SK-N-SH (cell line): ENCODE results near the gene RBP3. TPM values are rescaled to one million over a fixed set of nuclear protein-coding genes. Genes with fewer than 3 reads are reported as not detected.

Experiments used
- CTCF ChIA-PET: fragments of 300-600, 350-600 bp; formaldehyde crosslinking; extraction: SDS; loops from one replicate; lab custom pipeline; 2021; lab: Yijun Ruan, JAX
- POLR2A ChIA-PET: fragments of 350-600 bp; sonication (Branson Sonifier 250); formaldehyde crosslinking; extraction: SDS; loops from one replicate; lab custom pipeline; 2020; ENCODE audit warnings: antibody characterized with exemption, inconsistent platforms; lab: Yijun Ruan, JAX
- DNase-seq: peaks from one replicate; pipeline ENCODE4 v3.0.0; 2012
- H2AFZ ChIP-seq: fragments of 200-600 bp; sonication (generic); 2 replicates; pipeline ENCODE4 v1.8.1; 2016; ENCODE audit warnings: antibody characterized with exemption, mild to moderate bottlenecking, low read depth
- H3F3A ChIP-seq: fragments of 200-600 bp; sonication (generic); replicated peaks from 2 replicates; pipeline ENCODE3; 2016; ENCODE audit warnings: antibody characterized with exemption, mild to moderate bottlenecking; ENCODE audit not compliant: insufficient read depth
- H3K27ac ChIP-seq, 2 experiments: fragments of 200-500 bp in 1 of 2; fragments of 200-600 bp in 1 of 2; sonication (Bioruptor generic) in 1 of 2; sonication (generic), shearing (Covaris generic) in 1 of 2; 2 replicates each; pipeline versions ENCODE4 v1.5.1 to v1.6.1; 2014 to 2016; ENCODE audit warnings: low read depth in 2 of 2, inconsistent platforms in 1 of 2, low read length in 1 of 2, mild to moderate bottlenecking in 1 of 2, mixed read lengths in 1 of 2
- H3K27me3 ChIP-seq: fragments of 200-600 bp; sonication (generic), shearing (Covaris generic); 2 replicates; pipeline ENCODE4 v1.6.1; 2016; ENCODE audit warnings: mixed run types; ENCODE audit not compliant: insufficient read depth
- H3K36me3 ChIP-seq, 2 experiments: fragments of 200-500 bp in 1 of 2; fragments of 200-600 bp in 1 of 2; sonication (Bioruptor generic) in 1 of 2; sonication (generic) in 1 of 2; replicated peaks in 1 of 2; 2 replicates each; pipeline versions ENCODE3 to v1.5.1; 2014 to 2016; ENCODE audit warnings: low read length in 1 of 2, mild to moderate bottlenecking in 1 of 2; ENCODE audit not compliant: insufficient read depth in 2 of 2, control insufficient read depth in 1 of 2
- H3K4me1 ChIP-seq, 2 experiments: fragments of 200-500 bp in 1 of 2; fragments of 200-600 bp in 1 of 2; sonication (Bioruptor generic) in 1 of 2; sonication (generic), shearing (Covaris generic) in 1 of 2; 2 replicates each; pipeline versions ENCODE4 v1.5.1 to v1.6.1; 2014 to 2016; ENCODE audit warnings: low read depth in 1 of 2, low read length in 1 of 2, mixed run types in 1 of 2; ENCODE audit not compliant: insufficient read depth in 2 of 2, control insufficient read depth in 1 of 2
- H3K4me2 ChIP-seq: fragments of 200-600 bp; sonication (generic), shearing (Covaris generic); 2 replicates; pipeline ENCODE4 v1.6.1; 2017; ENCODE audit warnings: mixed run types
- H3K4me3 ChIP-seq, 2 experiments: fragments of 200-500 bp in 1 of 2; fragments of 200-600 bp in 1 of 2; sonication (Bioruptor generic) in 1 of 2; sonication (generic), shearing (Covaris generic) in 1 of 2; 2 replicates each; pipeline versions ENCODE4 v1.5.1 to v1.8.1; 2014 to 2016; ENCODE audit warnings: low read depth in 2 of 2, inconsistent platforms in 1 of 2, low read length in 1 of 2, mild to moderate bottlenecking in 1 of 2, mixed read lengths in 1 of 2, moderate library complexity in 1 of 2
- H3K79me2 ChIP-seq: fragments of 200-600 bp; sonication (generic); 2 replicates; pipeline ENCODE4 v1.8.1; 2017; ENCODE audit warnings: mild to moderate bottlenecking; ENCODE audit not compliant: insufficient read depth
- H3K9ac ChIP-seq: fragments of 200-600 bp; sonication (generic); 2 replicates; pipeline ENCODE4 v1.6.1; 2017; ENCODE audit warnings: mixed run types
- H3K9me2 ChIP-seq: fragments of 200-600 bp; sonication (generic); 2 replicates; pipeline ENCODE4 v1.6.1; 2017; ENCODE audit warnings: mixed run types
- H3K9me3 ChIP-seq: fragments of 200-600 bp; sonication (generic); 2 replicates; pipeline ENCODE4 v1.6.1; 2017; ENCODE audit warnings: mixed run types, mild to moderate bottlenecking, moderate library complexity
- H4K20me1 ChIP-seq: fragments of 200-600 bp; sonication (generic); 2 replicates; pipeline ENCODE4 v1.6.1; 2017; ENCODE audit warnings: mild to moderate bottlenecking, mixed run types; ENCODE audit not compliant: insufficient read depth
- CHD2 ChIP-seq: fragments of 150-350 bp; IDR thresholded peaks from 2 replicates; pipeline ENCODE4 v1.6.1; 2018; ENCODE audit warnings: low read length; ENCODE audit not compliant: partially characterized antibody
- ELF1 ChIP-seq: IDR thresholded peaks from 2 replicates; pipeline ENCODE4 v1.4.0; 2012
- EP300 ChIP-seq, 2 experiments: IDR thresholded peaks; 2 replicates each; pipeline versions ENCODE4 v1.4.0 to v1.6.1; 2012; ENCODE audit warnings: borderline replicate concordance in 1 of 2, low read depth in 1 of 2, low read length in 1 of 2
- EZH2phosphoT487 ChIP-seq: fragments of 200-600 bp; sonication (generic); IDR thresholded peaks from 2 replicates; pipeline ENCODE4 v1.6.1; 2017; ENCODE audit warnings: low read depth, mixed run types, mild to moderate bottlenecking, antibody characterized with exemption, moderate library complexity, borderline replicate concordance
- FOSL2 ChIP-seq: IDR thresholded peaks from 2 replicates; pipeline ENCODE4 v1.4.0; 2012; ENCODE audit warnings: low read depth, mild to moderate bottlenecking, moderate library complexity, borderline replicate concordance
- FOXJ3 ChIP-seq: sonication (generic); formaldehyde crosslinking; IDR thresholded peaks from 2 replicates; pipeline ENCODE4 v1.5.1; 2020; ENCODE audit warnings: mild to moderate bottlenecking, missing genetic modification reagents
- GABPA ChIP-seq: IDR thresholded peaks from 2 replicates; pipeline ENCODE4 v1.4.0; 2012; ENCODE audit warnings: low read depth, mild to moderate bottlenecking
- GATA2 ChIP-seq: sonication (generic); formaldehyde crosslinking; IDR thresholded peaks from 2 replicates; pipeline ENCODE4 v1.5.0; 2020; ENCODE audit warnings: mild to moderate bottlenecking, missing genetic modification reagents
- JUND ChIP-seq: IDR thresholded peaks from 2 replicates; pipeline ENCODE4 v1.4.0; 2012
- MXI1 ChIP-seq: IDR thresholded peaks from 2 replicates; pipeline ENCODE4 v1.6.1; 2012; ENCODE audit warnings: mild to moderate bottlenecking, low read depth, low read length, improper control_type of control experiment
- RXRA ChIP-seq: IDR thresholded peaks from 2 replicates; pipeline ENCODE4 v1.4.0; 2012; ENCODE audit warnings: low read depth, mild to moderate bottlenecking, borderline replicate concordance
- SMC3 ChIP-seq: IDR thresholded peaks from 2 replicates; pipeline ENCODE4 v1.6.1; 2012; ENCODE audit warnings: low read depth, low read length, improper control_type of control experiment
- USF1 ChIP-seq: IDR thresholded peaks from 2 replicates; pipeline ENCODE4 v1.4.0; 2012; ENCODE audit warnings: low read depth, borderline replicate concordance
- YY1 ChIP-seq: IDR thresholded peaks from 2 replicates; pipeline ENCODE4 v1.4.0; 2012; ENCODE audit warnings: low read depth, mild to moderate bottlenecking
- ZBTB33 ChIP-seq: IDR thresholded peaks from 2 replicates; pipeline ENCODE4 v1.4.0; 2012; ENCODE audit warnings: low read depth, borderline replicate concordance
- WGBS: methylation state at CpG from one replicate; pipeline ENCODE4 v1.1.6; 2017; ENCODE audit warnings: low lambda C conversion rate; 5-methylcytosine and 5-hydroxymethylcytosine counted together
- polyA plus RNA-seq, 3 experiments: library from polyadenylated mRNA; depleted of rRNA; stranded (reverse); fragments of >200 nt; gene quantifications; 2 replicates each; pipeline ENCODE4 v1.2.3, GENCODE V29; 2012
- TF ChIP-seq, protein P1 (sequence below): fragments of 150-350 bp; IDR thresholded peaks from 2 replicates; pipeline ENCODE4 v1.6.1; 2017; ENCODE audit warnings: antibody characterized with exemption, low read length, low read depth, borderline replicate concordance

RBP3 gene
- polyA plus RNA-seq, 1 of the 3 experiments (the other 2 are of a cell fraction), result not detected

DNA sequence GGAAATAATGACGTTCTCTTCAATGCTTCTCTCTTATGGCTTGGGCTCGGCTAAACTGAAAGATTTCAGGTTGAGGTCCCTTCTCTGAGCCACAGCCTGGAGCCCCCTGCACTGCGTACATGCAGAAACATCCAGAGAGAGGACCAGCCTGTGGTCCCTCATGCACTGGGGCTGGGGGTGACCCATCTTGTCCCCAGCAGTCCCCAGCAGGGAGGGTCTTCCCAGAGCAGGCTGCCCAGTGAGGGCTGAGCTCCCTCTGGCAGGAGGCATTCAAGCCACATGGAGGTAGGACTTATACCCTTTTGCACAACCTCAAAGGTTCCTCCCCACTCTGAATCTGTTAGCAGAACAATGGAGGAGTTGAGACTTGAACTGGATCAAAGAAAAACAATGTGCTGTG is 40.8 kb upstream of the RBP3 start:
- POLR2A ChIA-PET, result no interaction called here
- TF ChIP-seq CHD2, result no peak
- no peak for TF ChIP-seq ELF1
- TF ChIP-seq FOSL2, result no peak
- no peak for TF ChIP-seq YY1
- no peak for TF ChIP-seq EZH2phosphoT487
- no peak for TF ChIP-seq EP300 (IDR thresholded peaks at IDR 0.05; ENCODE audit: borderline replicate concordance in 1 of 2, low read depth in 1 of 2, low read length in 1 of 2)
- TF ChIP-seq GABPA, result no peak
- no peak for TF ChIP-seq MXI1
- TF ChIP-seq, protein P1, sequence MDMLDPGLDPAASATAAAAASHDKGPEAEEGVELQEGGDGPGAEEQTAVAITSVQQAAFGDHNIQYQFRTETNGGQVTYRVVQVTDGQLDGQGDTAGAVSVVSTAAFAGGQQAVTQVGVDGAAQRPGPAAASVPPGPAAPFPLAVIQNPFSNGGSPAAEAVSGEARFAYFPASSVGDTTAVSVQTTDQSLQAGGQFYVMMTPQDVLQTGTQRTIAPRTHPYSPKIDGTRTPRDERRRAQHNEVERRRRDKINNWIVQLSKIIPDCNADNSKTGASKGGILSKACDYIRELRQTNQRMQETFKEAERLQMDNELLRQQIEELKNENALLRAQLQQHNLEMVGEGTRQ, result no peak
- no peak for TF ChIP-seq FOXJ3 (CRISPR knock-in tag)
- TF ChIP-seq USF1, result no peak
- TF ChIP-seq GATA2, result no peak
- no peak for TF ChIP-seq RXRA
- no peak for TF ChIP-seq SMC3
- TF ChIP-seq JUND, result no peak
- TF ChIP-seq ZBTB33, result no peak
- peaks cover 7% of the 10 kb centered on the region; the same call in 1 of the 2 replicates for H3K27me3 ChIP-seq
- no peak overlapping the region for H3K9ac ChIP-seq
- CTCF ChIA-PET, result interaction anchor here (2.4 to 12.0 kb wide), 2 partner anchors 11 to 275 kb away, joined by 5 to 337 read pairs; no protein-coding TSS in a partner anchor
- DNase-seq, result no peak
- WGBS, result 42% methylated on average over 3 of the region's 3 CpGs
- no peaks in the 10 kb centered on the region for H3K79me2 ChIP-seq
- H3K27ac ChIP-seq, result no peak overlapping the region; a peak in 1 of 4 replicates
- H3K4me3 ChIP-seq, result no peak overlapping the region
- no peaks in the 10 kb centered on the region for H3K9me2 ChIP-seq
- no peaks in the 10 kb centered on the region for H3K9me3 ChIP-seq
- no peaks in the 10 kb centered on the region for H4K20me1 ChIP-seq
- no peak overlapping the region for H3K4me2 ChIP-seq
- no peaks in the 10 kb centered on the region for H3K36me3 ChIP-seq
- no peak overlapping the region for H2AFZ ChIP-seq
- H3K4me1 ChIP-seq, result peaks cover 0 to 81% of the 10 kb centered on the region in 2 experiments; a peak in 1 of 4 replicates
- H3F3A ChIP-seq, result no peaks in the 10 kb centered on the region
